ENCODE measurements around the gene ARID5B. TPM values are rescaled to one million over a fixed set of nuclear protein-coding genes. Genes with fewer than 3 reads are reported as not detected.

Gene ARID5B
- total RNA-seq, 1 experiment from 2014 or later: 168 TPM

DNA sequence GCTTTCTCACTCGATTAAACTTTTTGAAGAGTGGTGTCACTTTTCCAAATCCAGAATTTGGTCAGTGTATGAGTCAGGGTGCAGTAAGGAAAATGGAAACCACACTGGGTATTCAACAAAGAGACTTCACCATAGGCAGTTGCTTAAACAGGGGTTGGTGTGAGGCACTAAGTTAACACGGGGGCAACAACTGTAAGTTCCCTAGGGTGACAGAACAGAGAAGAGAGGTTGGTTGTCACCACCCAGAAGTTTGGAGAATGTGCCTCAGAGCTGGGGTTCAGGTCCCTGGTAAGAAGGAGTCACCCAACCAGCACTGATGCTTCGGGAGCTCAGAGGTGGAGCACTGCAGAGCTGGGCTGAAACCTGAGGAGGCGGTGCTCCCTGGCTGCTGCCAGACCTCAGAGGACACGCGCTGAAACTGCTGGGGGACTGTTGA lies 170.4 kb downstream of the ARID5B start:
- POLR2A ChIA-PET: no interaction called here
- Histone ChIP-seq H3K4me1 (peaks cover 12% of the 10 kb centered on the region), H3K27me3 (replicated peaks; ENCODE audit: control insufficient read depth, insufficient read depth, low read length) (no peaks in the 10 kb centered on the region), H3K9me3 (no peaks in the 10 kb centered on the region), H3K4me3 (ENCODE audit: low read depth, low read length) (no peak overlapping the region), H3K36me3 (ENCODE audit: control insufficient read depth, insufficient read depth, low read length) (peaks cover 26% of the 10 kb centered on the region)
- BruUV-seq (replicated peaks): no TSS peak
- H3K9me3 Mint-ChIP-seq (ENCODE audit: unreplicated experiment): no peaks in the 10 kb centered on the region
- H3K27ac Mint-ChIP-seq (ENCODE audit: unreplicated experiment): peak overlapping the region; percentile 63
- no peaks in the 10 kb centered on the region for H3K27me3 Mint-ChIP-seq (ENCODE audit: insufficient read depth, unreplicated experiment)
- H3K4me3 Mint-ChIP-seq (ENCODE audit: unreplicated experiment): no peak overlapping the region
- intact Hi-C loops (cut with micrococcal nuclease; ENCODE audit: unreplicated experiment): no loop called here
- TF ChIP-seq, protein P1, sequence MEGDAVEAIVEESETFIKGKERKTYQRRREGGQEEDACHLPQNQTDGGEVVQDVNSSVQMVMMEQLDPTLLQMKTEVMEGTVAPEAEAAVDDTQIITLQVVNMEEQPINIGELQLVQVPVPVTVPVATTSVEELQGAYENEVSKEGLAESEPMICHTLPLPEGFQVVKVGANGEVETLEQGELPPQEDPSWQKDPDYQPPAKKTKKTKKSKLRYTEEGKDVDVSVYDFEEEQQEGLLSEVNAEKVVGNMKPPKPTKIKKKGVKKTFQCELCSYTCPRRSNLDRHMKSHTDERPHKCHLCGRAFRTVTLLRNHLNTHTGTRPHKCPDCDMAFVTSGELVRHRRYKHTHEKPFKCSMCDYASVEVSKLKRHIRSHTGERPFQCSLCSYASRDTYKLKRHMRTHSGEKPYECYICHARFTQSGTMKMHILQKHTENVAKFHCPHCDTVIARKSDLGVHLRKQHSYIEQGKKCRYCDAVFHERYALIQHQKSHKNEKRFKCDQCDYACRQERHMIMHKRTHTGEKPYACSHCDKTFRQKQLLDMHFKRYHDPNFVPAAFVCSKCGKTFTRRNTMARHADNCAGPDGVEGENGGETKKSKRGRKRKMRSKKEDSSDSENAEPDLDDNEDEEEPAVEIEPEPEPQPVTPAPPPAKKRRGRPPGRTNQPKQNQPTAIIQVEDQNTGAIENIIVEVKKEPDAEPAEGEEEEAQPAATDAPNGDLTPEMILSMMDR (IDR thresholded peaks at IDR 0.05; ENCODE audit: insufficient read depth in 1 of 2, low read depth in 1 of 2, low read length in 1 of 2, severe bottlenecking in 1 of 2, unreplicated experiment in 1 of 2): no peak
- peaks cover 100% of the 10 kb centered on the region for H3K36me3 Mint-ChIP-seq (ENCODE audit: insufficient read depth, unreplicated experiment)
- DNase-seq: no peak
- H3K4me1 Mint-ChIP-seq (ENCODE audit: low read depth, unreplicated experiment): peaks cover 43% of the 10 kb centered on the region
- CTCF ChIA-PET: no interaction called here

DNA sequence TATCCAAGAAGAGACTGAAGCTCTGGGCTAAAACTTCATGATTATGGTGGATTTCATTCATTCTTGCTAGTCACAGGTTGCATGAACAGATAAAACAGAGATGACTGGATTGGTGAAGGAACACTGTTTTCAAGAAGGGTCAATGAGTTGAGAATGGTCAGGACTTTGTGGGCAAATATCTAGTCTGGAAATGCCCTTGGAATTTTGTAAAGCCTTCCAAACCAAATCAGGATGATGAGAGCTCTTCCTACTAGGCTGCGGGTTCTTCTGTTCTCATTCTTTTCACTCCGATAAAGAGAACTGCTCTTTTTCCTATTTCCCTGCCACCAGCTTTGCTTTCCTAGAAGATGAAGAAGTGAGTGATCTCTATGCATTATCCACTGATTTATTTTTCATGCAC lies 171.4 kb downstream of the ARID5B start:
- Mint-ChIP-seq H3K9me3 (ENCODE audit: unreplicated experiment) (no peaks in the 10 kb centered on the region), H3K27me3 (ENCODE audit: insufficient read depth, unreplicated experiment) (no peaks in the 10 kb centered on the region), H3K4me3 (ENCODE audit: unreplicated experiment) (no peak overlapping the region), H3K27ac (ENCODE audit: unreplicated experiment) (peak overlapping the region; percentile 63), H3K36me3 (ENCODE audit: insufficient read depth, unreplicated experiment) (peaks cover 100% of the 10 kb centered on the region), H3K4me1 (ENCODE audit: low read depth, unreplicated experiment) (peaks cover 42% of the 10 kb centered on the region)
- BruUV-seq (replicated peaks): no TSS peak
- H3K36me3 ChIP-seq (ENCODE audit: control insufficient read depth, insufficient read depth, low read length): peaks cover 24% of the 10 kb centered on the region
- POLR2A ChIA-PET: interaction anchor here (0.5 kb wide), 1 partner anchor 129 kb away, joined by 3 read pairs; no protein-coding TSS in a partner anchor
- no peak for DNase-seq
- no peaks in the 10 kb centered on the region for H3K27me3 ChIP-seq (replicated peaks; ENCODE audit: control insufficient read depth, insufficient read depth, low read length)
- TF ChIP-seq, protein P1 (IDR thresholded peaks at IDR 0.05; ENCODE audit: insufficient read depth in 1 of 2, low read depth in 1 of 2, low read length in 1 of 2, severe bottlenecking in 1 of 2, unreplicated experiment in 1 of 2): no peak
- no peak overlapping the region for H3K4me3 ChIP-seq (ENCODE audit: low read depth, low read length)
- CTCF ChIA-PET: no interaction called here
- peaks cover 19% of the 10 kb centered on the region for H3K4me1 ChIP-seq
- intact Hi-C loops (cut with micrococcal nuclease; ENCODE audit: unreplicated experiment): no loop called here
- H3K9me3 ChIP-seq: no peaks in the 10 kb centered on the region

DNA sequence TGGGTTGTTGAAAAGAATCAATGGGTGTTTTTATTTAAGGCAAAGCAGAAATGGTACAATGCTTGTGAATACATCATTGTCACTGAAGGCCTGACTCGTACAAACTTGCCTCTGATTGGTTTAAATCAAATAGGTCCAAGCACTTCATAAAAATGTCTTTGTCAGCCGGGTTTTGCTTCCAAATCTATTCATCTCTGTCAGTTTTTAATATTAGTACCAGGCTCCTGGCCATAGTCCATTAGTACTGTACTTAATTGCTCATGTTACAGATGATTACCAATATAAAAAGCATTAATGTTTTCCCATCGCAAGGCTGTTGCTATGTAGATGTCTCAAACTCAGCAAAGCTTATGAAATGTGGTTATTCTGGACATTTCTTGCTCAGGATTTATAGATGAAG lies 171.9 kb downstream of the ARID5B start:
- Histone ChIP-seq H3K4me1 (peaks cover 19% of the 10 kb centered on the region), H3K4me3 (ENCODE audit: low read depth, low read length) (no peak overlapping the region), H3K27me3 (replicated peaks; ENCODE audit: control insufficient read depth, insufficient read depth, low read length) (no peaks in the 10 kb centered on the region), H3K9me3 (no peaks in the 10 kb centered on the region), H3K36me3 (ENCODE audit: control insufficient read depth, insufficient read depth, low read length) (peaks cover 26% of the 10 kb centered on the region)
- Mint-ChIP-seq H3K9me3 (ENCODE audit: unreplicated experiment) (no peaks in the 10 kb centered on the region), H3K27ac (ENCODE audit: unreplicated experiment) (peak overlapping the region; percentile 63), H3K36me3 (ENCODE audit: insufficient read depth, unreplicated experiment) (peaks cover 100% of the 10 kb centered on the region), H3K27me3 (ENCODE audit: insufficient read depth, unreplicated experiment) (no peaks in the 10 kb centered on the region), H3K4me1 (ENCODE audit: low read depth, unreplicated experiment) (peaks cover 37% of the 10 kb centered on the region), H3K4me3 (ENCODE audit: unreplicated experiment) (no peak overlapping the region)
- no TSS peak for BruUV-seq (replicated peaks)
- CTCF ChIA-PET: interaction anchor here (0.6 kb wide), 1 partner anchor 14 kb away, joined by 3 read pairs; no protein-coding TSS in a partner anchor
- TF ChIP-seq, protein P1 (IDR thresholded peaks at IDR 0.05; ENCODE audit: insufficient read depth in 1 of 2, low read depth in 1 of 2, low read length in 1 of 2, severe bottlenecking in 1 of 2, unreplicated experiment in 1 of 2): no peak
- intact Hi-C loops (cut with micrococcal nuclease; ENCODE audit: unreplicated experiment): no loop called here
- DNase-seq: no peak
- POLR2A ChIA-PET: no interaction called here

Measured in Caco-2 (cell line).